SK-N-MC (cell line): ENCODE data around the gene LARGE1.

Experiments used
- EZH2 ChIP-seq: fragments of 200-600 bp; sonication (generic); IDR thresholded peaks from one replicate; pipeline ENCODE4 v1.6.1; 2017; ENCODE audit warnings: antibody characterized with exemption
- POLR2AphosphoS5 ChIP-seq: IDR thresholded peaks from 2 replicates; pipeline ENCODE4 v1.6.1; 2012; ENCODE audit warnings: mild to moderate bottlenecking, low read depth, low read length, borderline replicate concordance

DNA sequence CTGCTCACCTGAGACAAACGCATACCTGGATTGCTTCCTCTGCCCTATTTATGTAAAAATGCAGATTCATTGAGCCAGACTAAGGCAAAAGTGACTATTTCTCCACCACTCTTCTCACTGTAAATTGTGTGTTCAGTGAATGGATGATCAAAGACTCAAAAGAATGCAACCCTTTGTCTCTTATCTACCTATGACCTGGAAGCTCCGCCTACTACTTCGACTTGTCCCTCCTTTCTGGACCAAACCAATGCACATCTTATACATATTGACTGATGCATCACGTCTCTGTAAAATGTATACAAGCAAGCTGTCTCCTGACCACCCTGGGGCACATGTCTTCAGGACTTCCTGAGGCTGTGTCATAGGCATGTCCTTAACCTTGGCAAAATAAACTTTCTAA is 444.1 kb downstream of the LARGE1 start:
- TF ChIP-seq EZH2 = no peak
- no peak for TF ChIP-seq POLR2AphosphoS5
